KOPT-K1 (cell line): ENCODE measurements around the gene RHBDL1.

Experiments
- H3K27ac ChIP-seq: fragments of 200-600 bp; sonication (generic); 2 replicates; pipeline ENCODE4 v1.5.1; 2016; ENCODE audit warnings: antibody characterized with exemption, mild to moderate bottlenecking, low read depth, low read length; ENCODE audit not compliant: poor library complexity, severe bottlenecking
- H3K36me3 ChIP-seq: fragments of 200-600 bp; sonication (generic); 2 replicates; pipeline ENCODE4 v1.5.1; 2017; ENCODE audit warnings: antibody characterized with exemption, mild to moderate bottlenecking, low read length, moderate library complexity; ENCODE audit not compliant: insufficient read depth
- H3K9me3 ChIP-seq: fragments of 200-600 bp; sonication (generic); 2 replicates; pipeline ENCODE4 v1.5.1; 2017; ENCODE audit warnings: antibody characterized with exemption, low read length, mild to moderate bottlenecking; ENCODE audit not compliant: insufficient read depth, poor library complexity, severe bottlenecking

RHBDL1 gene

DNA sequence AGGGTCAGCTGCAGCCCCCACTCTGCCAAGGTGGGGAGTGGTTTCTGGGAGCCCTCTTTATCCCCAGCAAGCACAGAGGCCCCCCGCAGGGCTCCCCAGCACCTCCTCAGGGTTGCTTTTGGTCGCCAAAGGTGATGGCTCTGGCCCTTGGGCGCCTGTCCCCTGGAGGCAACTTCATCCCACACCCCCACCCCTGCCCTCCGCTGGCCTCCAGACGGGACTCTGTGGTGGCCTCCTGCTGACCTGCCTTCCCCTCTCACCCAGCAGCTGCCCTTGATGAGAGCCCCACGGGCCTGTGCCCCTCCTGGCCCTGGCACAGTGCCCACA is 15.4 kb upstream of the RHBDL1 start:
- Histone ChIP-seq H3K36me3 (peaks cover 57% of the 10 kb centered on the region; the same call in 1 of the 2 replicates), H3K9me3 (no peaks in the 10 kb centered on the region), H3K27ac (no peak overlapping the region)

- Histone ChIP-seq H3K9me3 (no peaks in the 10 kb centered on the region), H3K36me3 (peaks cover 52% of the 10 kb centered on the region; the same call in 1 of the 2 replicates), H3K27ac (no peak overlapping the region)
These were observed 14.8 kb upstream of the RHBDL1 start for GRCh38 chr16:660459-661183.

- Histone ChIP-seq H3K36me3 (peaks cover 45% of the 10 kb centered on the region; the same call in 1 of the 2 replicates), H3K9me3 (no peaks in the 10 kb centered on the region), H3K27ac (no peak overlapping the region)
These were observed 14.2 kb upstream of the RHBDL1 start for GRCh38 chr16:661184-661821.

DNA sequence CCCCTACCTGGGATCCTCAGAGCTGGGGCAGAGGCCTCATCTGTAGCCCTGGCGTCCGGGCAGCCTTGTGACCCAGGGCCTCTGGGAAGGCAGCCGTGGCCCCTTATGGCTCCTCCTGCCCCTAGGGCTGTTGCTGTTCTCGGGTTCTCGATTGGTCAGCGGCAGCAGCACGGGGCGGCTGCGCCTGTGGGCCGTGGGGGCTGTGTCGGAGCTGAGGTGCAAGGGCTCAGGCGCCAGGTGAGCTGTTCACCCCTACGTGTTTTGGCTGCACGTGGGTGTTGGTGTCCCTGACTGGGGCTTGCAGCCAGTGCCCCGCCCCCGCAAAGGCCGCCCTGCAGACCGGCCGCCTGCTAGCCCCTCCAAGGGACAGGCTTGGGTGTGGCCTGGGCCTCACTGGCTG is 13.4 kb upstream of the RHBDL1 start:
- no peaks in the 10 kb centered on the region for H3K9me3 ChIP-seq
- H3K36me3 ChIP-seq: peaks cover 45% of the 10 kb centered on the region; the same call in 1 of the 2 replicates
- no peak overlapping the region for H3K27ac ChIP-seq

GRCh38 chr16:662597-662996 is 12.9 kb upstream of the RHBDL1 start:
- no peaks in the 10 kb centered on the region for H3K9me3 ChIP-seq
- peaks cover 40% of the 10 kb centered on the region; the same call in 1 of the 2 replicates for H3K36me3 ChIP-seq
- H3K27ac ChIP-seq: no peak overlapping the region

- peaks cover 33% of the 10 kb centered on the region; the same call in 1 of the 2 replicates for H3K36me3 ChIP-seq
- no peak overlapping the region for H3K27ac ChIP-seq
- no peaks in the 10 kb centered on the region for H3K9me3 ChIP-seq
These were observed 8.9 kb upstream of the RHBDL1 start for GRCh38 chr16:666572-666971.

GRCh38 chr16:667113-667779 is 8.2 kb upstream of the RHBDL1 start:
- peaks cover 40% of the 10 kb centered on the region for H3K36me3 ChIP-seq
- no peaks in the 10 kb centered on the region for H3K9me3 ChIP-seq
- peak overlapping the region; percentile 80 for H3K27ac ChIP-seq

DNA sequence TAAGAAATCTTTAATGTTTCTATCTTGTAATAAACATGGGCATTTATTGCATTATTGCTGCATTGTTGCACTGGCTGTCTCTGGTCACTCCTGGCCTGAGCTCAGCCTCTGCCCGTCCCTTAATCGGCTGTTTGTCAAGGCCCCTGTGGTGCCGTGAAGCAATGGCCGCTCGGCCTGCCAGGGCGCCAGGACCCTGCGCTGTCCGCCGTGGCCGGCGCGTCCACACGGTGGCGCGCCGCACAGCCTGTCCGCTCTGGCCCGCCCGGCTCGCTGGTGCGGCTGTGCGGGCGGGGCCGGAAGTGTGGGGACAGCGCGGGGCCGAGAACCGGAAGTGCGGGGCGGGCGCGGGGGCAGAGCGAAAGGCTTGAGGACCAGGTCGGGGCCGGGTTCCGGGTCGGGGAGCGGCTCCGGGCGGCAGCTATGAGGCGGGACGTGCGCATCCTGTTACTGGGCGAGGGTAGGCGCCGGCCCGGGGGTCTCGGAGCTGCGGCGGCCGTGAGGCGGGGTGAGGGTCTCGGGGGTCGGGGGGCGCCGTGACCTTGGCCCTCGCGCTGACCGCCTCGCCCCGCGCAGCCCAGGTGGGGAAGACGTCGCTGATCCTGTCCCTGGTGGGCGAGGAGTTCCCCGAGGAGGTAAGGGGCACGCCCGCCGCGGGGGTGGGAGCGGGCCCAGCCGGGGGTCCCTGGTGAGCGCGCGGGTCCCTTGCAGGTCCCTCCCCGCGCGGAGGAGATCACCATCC is 7.5 kb upstream of the RHBDL1 start, which contains the start of gene RHOT2:
Gene RHOT2 (plus strand): TSS at position 353 of the 739 bp plus-strand sequence. CDS start 68 bp downstream, at position 421.
- H3K9me3 ChIP-seq: no peaks in the 10 kb centered on the region
- peaks cover 47% of the 10 kb centered on the region for H3K36me3 ChIP-seq
- H3K27ac ChIP-seq: peak within 1 kb of the TSS; percentile 80

GRCh38 chr16:668519-669171 is 6.8 kb upstream of the RHBDL1 start:
- no peaks in the 10 kb centered on the region for H3K9me3 ChIP-seq
- H3K36me3 ChIP-seq: peaks cover 54% of the 10 kb centered on the region
- peak overlapping the region; percentile 80 for H3K27ac ChIP-seq

DNA sequence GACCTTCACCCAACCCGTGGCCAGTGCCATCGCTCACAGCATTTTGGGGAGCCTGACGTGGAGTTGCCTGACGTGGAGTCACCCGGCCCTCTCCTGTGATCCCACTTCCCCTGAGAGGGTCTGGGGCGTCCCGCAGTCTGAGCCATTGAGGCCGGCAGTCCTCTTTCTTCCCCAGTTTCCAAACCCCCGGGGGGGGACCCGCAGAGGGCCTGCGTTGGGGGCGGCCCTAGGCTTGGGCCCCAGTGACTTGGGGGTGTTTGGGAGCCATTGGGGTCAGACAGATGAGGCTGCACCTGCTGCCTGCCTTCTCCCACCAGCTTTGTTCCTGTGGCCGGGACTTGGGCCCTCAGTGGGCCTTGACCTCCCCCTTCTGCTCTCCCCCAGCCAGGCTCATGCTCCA is 5.8 kb upstream of the RHBDL1 start:
- H3K36me3 ChIP-seq: peaks cover 64% of the 10 kb centered on the region
- no peaks in the 10 kb centered on the region for H3K9me3 ChIP-seq
- H3K27ac ChIP-seq: no peak overlapping the region

DNA sequence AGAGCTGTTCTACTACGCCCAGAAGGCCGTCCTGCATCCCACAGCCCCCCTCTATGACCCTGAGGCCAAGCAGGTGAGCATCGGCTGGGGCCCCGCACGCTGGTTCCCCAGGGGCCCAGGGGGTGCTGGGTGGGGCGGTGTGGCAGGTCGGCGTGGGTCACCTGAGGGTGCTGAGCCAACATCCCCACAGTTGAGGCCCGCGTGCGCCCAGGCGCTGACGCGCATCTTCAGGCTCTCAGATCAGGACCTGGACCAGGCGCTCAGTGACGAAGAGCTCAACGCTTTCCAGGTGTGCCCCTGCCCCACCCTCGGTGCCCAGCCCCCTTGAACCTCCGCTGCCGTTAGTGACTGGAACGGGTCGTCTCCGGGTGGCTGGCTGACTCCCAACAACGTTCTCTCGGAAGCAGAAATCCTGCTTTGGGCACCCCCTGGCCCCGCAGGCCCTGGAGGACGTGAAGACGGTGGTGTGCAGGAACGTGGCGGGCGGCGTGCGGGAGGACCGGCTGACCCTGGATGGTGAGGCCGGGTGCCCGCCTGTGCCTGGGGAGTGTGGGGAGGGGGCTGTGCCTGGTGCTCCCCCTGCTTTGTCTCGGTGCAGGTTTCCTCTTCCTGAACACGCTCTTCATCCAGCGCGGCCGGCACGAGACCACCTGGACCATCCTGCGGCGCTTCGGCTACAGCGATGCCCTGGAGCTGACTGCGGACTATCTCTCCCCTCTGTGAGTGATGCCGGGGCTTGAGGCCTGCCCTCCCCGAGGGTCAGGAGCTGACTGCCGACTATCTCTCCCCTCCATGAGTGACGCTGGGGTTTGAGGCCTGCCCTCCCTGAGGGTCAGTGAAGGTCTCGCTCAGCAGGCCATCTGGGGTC is 4.8 kb upstream of the RHBDL1 start:
- H3K36me3 ChIP-seq: peaks cover 68% of the 10 kb centered on the region

GRCh38 chr16:671353-672131 is 3.9 kb upstream of the RHBDL1 start:
- H3K27ac ChIP-seq: no peak overlapping the region
- no peaks in the 10 kb centered on the region for H3K9me3 ChIP-seq
- H3K36me3 ChIP-seq: peaks cover 65% of the 10 kb centered on the region

More for the DNA sequence above, 4.8 kb upstream of the RHBDL1 start:
- Histone ChIP-seq H3K9me3 (no peaks in the 10 kb centered on the region), H3K27ac (no peak overlapping the region)

DNA sequence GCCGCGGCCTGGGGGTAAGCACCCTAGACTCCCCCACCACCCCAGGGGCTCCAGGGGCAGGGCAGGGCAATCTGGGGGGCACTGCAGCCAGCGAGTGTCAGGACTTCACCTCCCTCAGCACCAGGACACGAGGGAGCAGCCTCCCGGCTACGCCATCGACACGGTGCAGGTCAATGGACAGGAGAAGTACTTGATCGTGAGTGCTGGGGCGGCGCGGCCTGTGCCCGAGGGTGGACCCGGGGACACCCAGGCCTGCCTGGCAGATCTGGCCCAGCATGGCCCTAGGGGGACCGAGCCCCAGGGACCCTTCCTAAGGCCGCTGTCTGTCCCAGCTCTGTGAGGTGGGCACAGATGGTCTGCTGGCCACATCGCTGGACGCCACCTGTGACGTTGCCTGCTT is 3.1 kb upstream of the RHBDL1 start:
- Histone ChIP-seq H3K9me3 (no peaks in the 10 kb centered on the region), H3K36me3 (peaks cover 68% of the 10 kb centered on the region), H3K27ac (no peak overlapping the region)
